GM19240 (cell line): ENCODE data around the gene ITSN1.

Experiments
- DNase-seq: peaks from one replicate; pipeline ENCODE4 v3.0.0; 2011; ENCODE audit warnings: low spot score; ENCODE audit not compliant: insufficient read length

The ITSN1 gene

GRCh38 chr21:33836408-33836807 is 194.1 kb downstream of the ITSN1 start:
- DNase-seq, result no peak

DNA sequence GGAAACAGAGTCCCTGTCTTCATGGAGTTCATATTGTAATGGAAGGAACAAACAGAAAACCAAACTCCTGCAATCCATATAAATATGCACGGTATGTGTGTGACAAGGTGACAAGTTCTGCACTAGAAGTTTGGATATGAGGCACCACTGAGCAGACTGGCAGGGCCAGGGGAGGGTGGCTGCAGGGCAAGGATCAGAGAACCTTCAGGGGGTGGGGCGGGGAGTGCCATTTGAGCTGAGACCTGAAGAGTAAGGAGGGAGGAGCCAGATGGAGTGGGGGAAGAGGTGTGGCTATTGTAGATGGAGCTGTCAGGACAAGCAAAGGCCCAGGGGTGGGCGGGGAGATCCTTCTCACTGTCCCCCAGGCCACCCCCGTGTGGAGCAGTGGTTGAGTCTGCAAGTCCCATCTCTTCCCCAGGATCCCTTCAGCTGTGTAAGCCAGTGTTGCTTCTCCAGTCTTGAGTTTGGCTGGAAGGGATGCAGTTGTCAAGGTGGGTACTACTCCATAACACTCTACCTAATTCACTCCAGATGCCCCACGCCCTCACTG is 196.9 kb downstream of the ITSN1 start:
- no peak for DNase-seq

DNA sequence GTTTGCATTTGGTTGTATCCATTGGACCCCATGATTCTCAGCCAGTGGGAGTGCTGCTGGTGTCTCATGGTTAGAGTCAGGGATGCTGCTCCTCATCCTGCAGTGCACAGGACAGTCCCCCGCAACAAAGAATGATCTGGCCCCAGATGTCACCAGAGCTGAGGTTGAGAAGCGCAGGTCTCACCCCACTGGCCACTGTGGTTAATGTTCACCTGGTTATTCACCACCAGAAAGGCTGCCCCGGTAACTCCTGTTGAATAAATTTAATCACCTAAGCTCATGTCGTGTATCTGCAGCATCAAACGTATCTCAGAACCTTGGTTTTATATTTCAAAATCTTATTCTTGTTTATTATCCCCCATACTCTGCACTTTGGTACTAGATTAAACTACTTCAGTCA is 197.5 kb downstream of the ITSN1 start:
- no peak for DNase-seq

DNA sequence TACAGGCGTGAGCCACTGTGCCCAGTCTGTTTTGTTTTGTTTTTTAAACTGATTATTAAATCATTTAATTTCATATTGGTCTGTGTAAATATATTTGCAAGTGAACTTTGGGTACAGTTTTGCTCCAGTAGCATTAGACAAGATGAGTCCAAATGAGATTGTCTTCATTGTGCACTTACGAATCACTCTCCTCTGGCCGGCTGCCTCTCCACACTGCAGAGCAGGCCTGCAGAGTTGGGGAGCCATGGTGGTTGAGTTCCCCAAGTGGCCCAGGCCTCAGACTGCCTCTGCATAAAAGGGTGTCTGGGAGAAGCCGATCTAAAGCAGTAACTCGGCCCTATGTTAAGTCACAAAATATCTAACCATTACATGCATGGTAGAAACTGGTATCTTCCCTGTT is 198.5 kb downstream of the ITSN1 start:
- no peak for DNase-seq

- DNase-seq, result no peak
These were observed 199.3 kb downstream of the ITSN1 start for GRCh38 chr21:33841561-33841960.

DNA sequence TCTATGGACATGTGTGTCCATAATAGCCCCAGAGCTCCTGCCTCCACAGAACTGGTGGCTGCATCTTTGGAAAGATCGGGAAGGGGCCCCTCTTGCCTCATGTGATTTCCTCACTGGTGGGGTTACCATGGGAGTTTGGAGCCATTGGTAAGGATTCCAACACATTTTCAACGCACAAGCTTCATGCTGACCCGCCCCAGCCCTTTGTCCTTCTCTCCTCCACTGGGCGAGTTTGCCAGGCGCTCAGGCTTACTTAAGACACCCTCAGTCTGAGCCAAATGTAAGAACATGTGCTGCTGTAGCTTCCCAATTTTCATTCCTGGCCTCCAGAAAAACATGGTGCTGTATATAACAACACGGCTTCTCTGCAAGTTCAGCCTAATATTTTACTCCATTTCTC is 200.9 kb downstream of the ITSN1 start:
- no peak for DNase-seq

DNA sequence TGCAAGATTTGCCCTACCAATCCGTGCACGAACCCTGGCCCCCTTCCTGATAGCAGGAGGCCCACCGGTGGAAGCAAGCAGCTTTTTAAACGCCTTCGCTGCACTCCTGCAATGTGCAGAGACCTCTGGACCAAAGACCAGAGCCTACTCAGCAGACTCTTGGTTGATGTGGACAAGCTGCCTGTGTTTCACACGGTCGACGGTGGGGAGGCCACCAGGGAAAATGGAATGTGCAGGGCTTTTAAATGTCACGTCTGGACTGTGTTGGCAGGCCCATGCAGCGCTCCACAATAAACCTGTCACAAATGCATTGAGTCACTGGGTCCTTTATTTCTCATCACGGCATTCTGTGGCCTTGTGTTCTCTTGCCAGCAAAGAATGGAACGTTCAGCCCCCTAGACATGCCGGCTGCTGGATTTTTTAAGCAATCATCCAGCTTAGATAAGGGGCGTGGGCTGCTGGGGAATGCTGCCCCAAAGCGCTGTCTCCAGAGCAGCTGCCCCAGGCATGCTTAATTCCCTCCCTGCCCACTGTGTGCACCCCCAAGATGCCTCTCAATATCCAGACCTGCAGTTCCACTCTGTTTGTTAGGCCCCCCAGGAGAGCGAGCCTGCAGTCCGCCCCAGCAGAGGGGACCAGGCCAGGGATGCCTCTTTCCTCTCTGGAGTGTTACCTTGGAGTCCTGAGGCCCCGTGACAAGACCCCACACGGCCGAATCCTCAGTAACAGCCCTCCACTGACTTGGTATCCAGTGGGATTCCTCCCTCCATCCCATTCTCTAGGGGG is 202.0 kb downstream of the ITSN1 start:
- DNase-seq, result no peak

- no peak for DNase-seq
These were observed 202.5 kb downstream of the ITSN1 start for GRCh38 chr21:33844890-33845205.

GRCh38 chr21:33846141-33846540 is 203.8 kb downstream of the ITSN1 start:
- no peak for DNase-seq

DNA sequence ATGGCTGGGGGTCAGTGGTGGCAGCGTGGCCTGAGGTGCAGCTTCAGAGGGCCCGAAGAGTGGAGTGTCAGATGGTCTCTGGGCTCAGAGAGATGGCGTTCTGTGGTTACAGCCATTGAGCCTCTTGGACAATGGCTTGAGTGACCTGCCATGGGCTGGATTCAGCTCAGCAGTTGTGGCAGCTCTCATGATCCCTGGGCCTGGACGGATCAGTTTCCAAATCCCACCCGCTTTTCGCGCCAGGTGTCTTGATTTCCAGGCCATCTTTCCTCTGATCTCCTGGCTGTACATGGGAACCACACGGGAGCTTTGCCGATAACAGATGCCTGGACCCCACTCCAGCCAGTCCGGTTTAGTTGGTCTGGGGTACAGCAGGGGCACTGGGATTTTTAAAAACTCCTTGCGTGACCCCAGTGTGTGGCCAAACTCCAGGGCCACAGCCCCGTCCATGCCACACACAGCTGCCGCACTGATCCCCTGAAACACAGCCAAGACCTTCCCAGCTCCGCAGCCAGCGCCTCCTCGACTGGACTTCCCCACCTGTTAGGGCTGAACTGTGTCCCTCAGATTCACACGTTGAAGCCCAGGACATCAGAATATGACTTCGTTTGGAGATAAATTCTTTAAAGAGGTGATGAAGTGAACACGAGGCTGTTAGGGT is 205.4 kb downstream of the ITSN1 start:
- DNase-seq, result no peak

GRCh38 chr21:33848249-33848953 is 206.1 kb downstream of the ITSN1 start:
- DNase-seq, result no peak

DNA sequence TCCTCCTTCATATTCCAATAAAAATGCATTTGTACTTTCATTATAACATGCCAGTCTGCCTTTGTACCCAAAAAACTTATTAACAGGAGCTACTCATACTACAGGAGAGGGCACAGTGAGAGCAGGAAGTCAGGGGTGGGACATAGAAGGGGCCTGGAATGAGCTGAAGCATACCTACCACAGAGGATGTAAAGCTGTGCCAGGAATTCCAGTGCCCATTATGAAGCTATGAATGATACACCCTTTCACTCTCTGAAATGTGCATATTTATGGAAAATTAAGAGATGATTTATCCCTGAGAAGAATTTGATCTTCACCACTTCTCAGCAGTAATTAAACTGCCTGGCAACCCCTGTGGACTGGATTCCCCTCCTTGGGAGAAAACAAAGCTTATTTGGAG is 207.5 kb downstream of the ITSN1 start:
- DNase-seq, result no peak

GRCh38 chr21:33850401-33850800 is 208.1 kb downstream of the ITSN1 start:
- DNase-seq, result no peak

- no peak for DNase-seq
These were observed 208.7 kb downstream of the ITSN1 start for GRCh38 chr21:33850985-33851384.

GRCh38 chr21:33852485-33852884 is 210.2 kb downstream of the ITSN1 start:
- no peak for DNase-seq

DNA sequence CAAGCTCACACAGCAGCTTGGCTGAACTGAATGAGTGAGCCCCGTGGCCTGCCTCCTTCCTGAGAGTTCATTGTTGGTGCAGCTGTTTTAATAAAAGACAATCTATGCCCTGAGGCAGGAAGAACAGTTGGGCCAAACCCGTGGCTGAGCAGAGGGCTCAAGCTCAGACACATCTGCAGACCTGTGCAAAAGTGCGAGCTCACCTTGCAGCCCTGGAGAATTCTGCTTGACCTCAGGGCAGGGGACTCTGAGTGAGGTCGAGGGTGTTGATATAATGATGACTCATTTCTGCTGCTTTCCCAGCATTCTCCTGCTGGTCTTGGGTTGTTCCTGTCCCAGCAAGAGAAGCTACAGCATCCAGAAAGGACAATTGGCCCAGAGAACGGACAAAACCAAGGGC is 212.3 kb downstream of the ITSN1 start:
- DNase-seq, result no peak

DNA sequence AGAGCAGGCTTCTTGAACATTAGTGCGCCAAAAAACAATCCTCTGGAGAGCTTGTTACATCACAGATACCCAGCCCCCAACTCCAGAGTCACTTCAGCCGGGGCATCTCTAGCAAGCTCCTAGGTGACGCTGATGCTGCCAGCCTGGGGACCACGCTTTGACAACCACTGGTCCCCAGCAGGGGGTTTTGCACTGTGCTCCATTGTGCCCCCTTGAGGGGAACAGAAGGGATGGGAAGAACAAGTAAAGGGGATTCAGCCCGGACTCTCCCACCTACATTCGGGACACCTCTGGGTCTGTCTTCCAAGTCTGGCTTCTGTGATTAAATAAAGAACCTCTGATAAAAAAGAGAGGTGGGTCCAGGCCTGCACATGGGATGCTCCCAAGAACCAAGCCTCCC is 212.9 kb downstream of the ITSN1 start:
- no peak for DNase-seq

DNA sequence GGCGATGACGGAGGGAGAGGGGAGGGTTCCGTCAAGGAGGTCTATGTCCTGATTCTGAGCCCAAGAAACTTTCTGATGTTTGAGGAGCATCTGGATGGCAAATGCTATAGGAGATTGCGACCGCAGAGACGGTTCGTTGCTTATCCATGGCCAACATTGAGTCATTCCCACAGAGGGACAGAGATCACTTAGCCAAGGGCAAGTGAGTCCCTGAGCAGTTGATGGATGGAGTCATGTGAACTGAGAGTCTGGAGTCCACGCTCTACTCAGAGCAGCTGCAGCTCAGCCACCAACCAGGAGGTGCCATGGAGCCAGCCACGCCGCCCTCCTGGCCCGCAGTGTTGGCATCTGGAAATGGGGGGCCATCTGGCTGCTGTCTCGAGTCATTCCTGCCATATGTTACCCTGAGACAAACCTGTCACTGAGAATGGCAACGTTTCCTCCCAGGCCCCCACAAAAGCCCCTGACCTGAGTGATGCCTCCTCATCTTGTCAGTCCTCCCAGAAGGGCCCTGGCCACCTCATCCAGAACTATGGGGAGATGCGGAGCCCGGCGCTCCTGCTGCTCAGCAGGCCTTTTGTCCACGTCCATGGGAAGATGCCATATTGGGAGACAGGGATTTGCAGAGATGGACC is 214.7 kb downstream of the ITSN1 start:
- DNase-seq, result no peak

DNA sequence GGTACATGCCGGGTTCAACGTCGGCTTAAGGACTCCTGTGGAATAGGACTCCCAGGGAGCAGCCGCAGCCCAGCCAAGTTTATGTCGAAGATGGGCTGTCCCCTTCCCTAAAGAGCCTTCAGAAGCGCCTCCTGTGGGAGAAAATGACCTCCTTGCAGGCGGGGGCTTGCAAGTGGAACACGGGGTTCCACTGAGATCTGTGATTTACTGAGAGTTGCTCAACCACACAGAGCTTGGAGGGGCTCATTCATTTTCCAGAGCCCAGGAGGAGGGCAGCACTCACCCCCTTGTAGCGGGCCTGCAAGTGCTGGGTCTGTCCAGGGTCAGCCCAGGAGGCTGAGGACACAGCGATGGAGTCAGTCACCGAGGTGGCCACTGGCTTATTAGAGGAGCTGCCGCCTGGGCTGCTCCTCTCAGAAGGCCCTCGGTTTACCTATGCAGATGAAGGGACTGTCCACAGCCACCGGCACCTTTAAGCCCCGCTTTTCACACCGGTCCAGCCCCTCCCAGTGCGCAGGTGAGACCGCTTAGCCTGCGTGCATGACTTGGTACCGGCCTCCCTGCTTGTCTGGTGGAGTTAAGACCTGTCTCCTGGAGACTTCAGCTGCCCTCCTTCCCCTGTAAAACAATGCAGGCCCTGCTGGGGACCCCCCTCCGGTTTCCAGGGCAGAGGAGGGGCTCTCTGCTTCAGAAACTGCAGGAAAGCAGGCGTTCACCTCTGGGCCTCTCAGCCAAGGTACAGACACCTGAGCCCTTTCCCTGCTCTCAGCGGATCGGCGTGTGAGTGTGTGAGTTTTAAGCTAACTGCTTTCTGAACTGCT is 215.8 kb downstream of the ITSN1 start:
- no peak for DNase-seq

- DNase-seq, result no peak
These were observed 216.5 kb downstream of the ITSN1 start for GRCh38 chr21:33858667-33859372.
